NCI-H524 (cell line): Measurements from ENCODE around the gene LDLRAD4.
A peak's percentile ranks its signal among the peaks of the same experiment; 100 is the strongest.

Source experiments
- DNase-seq, 2 experiments: peaks; one replicate each; lab custom pipeline; 2025; lab: John Stamatoyannopoulos, UW

LDLRAD4 gene

GRCh38 chr18:13265008-13265910 is 46.7 kb downstream of the LDLRAD4 start:
- no peak for DNase-seq

- no peak for DNase-seq
Observed at GRCh38 chr18:13265911-13266217, 47.3 kb downstream of the LDLRAD4 start.

DNA sequence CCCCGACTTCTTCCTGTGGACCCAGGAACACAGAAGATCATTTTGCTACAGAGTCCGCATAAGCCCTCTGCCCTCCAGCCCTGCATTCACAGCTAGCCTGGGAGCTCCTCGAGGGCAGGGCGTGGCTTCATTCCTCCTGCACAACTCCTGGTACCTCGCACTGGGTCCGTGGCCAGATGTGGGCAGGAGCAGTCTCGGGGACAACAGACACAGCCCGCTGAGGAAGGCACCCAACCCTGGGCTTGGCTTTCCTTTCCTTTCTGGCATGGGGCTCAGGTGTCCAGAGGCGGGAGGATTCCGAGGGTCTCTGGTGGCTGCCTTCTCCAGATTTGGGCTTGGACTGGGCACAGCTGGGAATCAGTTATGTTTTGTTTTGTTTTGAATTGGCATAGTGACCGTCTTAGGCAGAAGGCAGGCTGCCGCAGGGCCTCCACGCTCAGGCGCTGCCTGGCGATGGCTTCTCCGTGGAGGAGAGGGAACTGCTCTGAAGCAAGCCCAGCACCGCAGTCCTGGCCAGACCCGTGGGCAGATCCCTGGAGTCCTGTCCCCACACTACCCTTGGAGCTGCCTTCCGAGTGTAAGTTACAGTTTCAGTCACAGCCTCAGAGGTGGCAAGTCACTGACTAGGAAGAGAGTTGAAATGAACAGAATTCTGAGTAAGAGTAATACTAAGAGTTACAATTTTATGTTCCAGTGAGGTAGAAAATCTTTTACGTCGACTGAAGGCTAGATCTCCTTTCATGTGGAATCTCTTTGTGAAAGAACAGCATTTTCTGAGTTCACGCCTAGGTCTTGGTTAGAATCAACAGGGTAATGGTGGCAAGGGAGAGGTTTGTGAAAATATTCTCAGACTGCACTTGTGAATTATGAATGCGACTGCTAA is 47.9 kb downstream of the LDLRAD4 start:
- DNase-seq, result no peak

DNA sequence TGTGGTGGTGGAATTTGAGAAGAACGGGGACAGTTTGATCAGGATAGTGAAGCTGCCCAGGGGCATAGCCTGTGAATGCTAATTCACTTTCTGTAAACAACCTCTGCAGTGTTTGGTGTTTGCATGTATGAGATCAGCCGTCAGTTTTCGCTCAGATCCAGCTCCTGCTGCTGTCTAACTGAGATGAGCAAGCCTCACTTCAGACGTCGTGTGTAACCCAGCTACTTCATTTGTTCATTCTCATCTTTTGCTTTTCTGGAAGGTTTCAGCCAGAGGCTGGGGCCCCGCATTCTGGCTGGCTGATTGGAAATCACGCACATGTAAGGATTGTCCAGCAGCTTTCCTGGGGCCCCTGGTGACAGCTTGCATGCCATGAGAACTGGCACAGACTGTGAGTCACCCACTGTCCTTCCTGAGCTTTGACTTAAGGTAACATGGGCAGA is 48.9 kb downstream of the LDLRAD4 start:
- no peak for DNase-seq

DNA sequence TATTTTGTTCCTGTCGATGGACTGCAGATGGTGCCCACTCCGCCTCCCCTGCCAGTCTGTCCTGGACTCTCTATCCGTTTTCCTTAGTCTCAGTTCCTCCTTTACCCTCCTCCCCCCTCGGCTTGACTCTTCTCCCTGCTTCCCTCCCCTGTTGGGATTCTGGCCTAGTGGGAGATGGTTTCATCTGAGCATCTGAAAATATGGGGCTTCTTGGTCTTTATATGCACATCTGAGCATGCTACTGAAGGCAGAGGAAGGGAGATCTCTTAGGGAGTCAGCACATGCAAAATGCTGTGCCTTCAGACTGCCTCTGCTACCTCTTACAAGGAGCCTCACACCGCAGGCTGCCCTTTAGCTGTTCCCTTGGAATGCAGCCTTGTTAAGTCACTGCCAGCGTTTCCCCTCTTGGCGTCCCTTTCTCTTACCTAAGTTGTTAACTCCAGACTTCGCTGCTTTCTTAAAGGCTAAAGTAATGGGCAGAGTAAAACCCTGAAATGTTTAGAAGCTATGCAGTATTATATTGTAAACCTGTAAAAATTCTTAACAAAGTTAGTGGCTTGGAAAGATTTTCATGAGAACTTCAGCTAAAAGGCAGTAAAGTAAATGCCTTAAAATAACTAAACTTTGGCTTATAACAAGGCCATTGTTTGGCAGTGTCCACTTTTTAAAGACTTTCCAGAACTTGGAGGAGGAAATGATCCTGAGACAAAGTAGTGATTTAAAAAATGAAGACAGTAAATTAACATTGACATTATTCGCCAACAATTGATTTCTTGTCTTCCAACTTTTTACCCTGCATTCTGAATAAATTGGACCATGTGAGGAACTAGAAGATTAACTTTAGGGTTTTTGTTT is 49.8 kb downstream of the LDLRAD4 start:
- DNase-seq, result no peak

DNA sequence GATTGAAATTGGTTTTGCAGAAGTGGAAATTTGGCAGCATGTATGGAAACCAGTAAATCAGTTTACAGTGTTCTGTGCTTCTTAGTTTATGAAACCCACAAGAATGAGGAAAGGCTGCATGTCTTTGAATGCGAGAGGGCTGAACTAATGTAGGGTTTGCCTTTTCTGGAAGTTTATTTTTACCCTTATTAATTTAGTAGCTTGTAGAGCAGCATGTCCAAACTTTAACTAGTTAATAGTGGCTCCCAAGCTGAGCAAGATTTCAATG is 50.4 kb downstream of the LDLRAD4 start:
- no peak for DNase-seq

- DNase-seq, result no peak
Observed at GRCh38 chr18:13269521-13270011, 51.0 kb downstream of the LDLRAD4 start.

DNA sequence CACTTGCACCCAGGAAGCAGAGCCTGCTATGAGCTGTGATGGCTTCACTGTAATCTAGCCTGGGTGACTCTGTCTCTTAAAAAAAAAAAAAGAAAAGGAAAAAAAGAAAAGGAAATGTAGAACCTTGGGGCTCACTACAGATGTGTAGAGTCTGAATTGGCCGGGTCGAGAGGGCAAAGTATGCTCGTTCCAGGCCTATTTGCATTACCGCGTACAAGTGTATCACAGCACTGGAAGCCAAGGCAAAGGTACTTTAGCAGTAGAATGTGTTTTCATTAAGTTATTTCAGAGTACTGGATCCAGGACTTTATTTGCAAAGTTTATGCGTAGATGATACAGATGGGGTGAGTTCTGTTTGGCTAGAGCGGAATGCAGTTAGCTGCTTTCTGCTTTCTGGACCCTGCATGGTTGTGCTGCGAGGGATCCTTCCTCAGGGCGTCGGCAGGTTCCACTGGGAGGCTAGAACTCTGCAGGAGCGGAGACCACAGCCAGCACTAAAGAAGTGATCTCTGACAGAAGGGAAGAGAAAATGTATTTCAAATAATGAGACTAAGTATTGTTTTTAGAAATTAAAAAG is 51.8 kb downstream of the LDLRAD4 start:
- no peak for DNase-seq

DNA sequence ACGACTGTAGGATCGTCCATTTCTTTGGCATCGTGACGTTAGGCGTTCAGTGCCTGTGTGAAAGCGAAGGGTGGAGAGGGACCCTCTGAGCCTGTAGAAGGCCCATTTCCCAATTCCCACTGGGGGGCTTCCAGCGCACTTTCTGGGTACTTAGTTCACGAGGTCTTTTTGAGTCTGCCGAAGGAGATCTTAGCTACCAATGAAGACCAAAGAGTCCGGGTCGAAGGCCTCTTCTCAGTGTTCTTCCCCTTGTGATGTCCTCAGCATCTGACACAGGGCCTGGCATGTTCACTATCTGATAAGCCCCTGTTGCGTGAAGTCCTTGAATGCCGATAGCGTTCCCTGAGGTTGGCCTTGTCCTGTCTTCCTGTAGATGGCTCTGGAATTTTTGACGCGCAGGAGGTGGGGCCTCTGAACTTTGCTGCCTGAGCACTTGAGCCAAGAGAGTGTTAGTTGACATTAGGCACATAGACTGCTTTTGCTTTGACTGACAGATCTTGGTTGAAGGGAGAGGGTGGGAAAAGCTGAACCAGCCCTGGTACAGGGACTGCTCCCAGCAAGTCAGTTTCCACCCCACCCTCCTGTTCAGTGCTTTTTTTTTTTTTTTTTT is 52.8 kb downstream of the LDLRAD4 start:
- DNase-seq, result no peak

DNA sequence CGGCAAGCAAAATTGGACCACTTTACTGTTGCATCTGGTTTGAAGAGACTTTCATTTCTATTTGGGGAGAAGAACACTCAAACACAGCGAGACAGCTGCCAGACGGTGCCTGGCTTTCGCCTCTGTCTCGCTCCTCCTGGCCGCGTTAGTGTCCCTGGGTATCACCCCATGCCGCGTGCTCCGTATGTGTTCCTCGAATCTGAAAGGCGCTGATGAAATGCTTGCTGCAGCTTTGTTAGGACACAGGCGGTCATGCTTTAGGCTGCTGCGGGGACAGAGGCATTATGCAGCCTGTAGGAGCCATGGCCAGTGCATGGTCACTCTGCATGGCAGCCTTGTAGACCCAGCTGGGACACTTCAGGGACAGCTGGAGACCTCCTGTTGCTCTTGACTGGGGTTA is 53.9 kb downstream of the LDLRAD4 start:
- no peak for DNase-seq

GRCh38 chr18:13273800-13274199 is 55.2 kb downstream of the LDLRAD4 start:
- no peak for DNase-seq

- DNase-seq, result no peak
Observed at GRCh38 chr18:13275075-13275474, 56.5 kb downstream of the LDLRAD4 start.

DNA sequence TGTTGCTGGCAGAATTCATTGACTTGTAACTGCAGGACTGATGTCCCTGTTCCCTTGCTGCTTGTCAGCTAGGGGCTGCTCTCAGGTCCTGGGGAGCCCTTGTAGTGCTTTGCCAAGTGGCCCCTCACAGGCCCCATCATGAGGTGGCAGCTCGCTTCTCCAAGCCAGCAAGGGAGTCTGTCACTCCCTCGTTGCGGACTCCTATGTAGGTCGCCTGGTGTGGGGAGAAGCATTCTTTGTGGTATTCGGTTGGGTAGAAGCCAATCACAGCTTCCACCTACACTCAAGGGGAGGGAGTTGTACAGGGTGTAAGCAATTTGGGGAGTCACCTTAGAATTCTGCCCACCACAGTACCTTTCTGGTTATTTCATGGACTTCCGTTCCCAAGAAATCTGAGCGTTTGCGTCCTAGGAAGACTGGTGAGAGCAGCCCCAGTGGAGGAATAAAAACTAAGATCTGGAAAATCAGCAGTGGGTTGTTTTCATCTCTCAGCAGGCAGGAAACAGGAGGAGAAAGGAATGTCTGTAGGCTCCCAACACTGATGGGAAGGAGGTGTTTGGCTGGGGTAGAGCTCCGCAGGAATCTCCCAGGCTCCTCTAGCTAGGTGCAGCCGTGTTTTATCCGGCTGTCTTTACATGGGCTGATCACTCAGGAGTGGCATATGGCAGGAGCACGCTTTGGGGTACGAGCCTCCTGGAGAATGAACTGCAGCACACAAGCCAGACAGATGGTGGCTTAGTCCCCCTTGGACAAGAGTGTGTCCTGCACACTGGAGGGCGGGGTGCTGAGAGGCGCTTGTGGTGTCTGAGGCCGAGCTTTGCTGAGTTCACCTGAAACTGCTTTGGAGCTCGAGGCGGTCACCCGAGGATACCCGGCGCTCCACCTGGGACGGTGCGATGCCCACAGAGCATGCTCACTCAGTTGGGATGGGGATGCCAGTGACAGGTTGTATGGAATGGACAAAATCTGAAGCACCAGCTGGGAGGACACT is 58.3 kb downstream of the LDLRAD4 start:
- peak; percentile 85 to 94 for DNase-seq

GRCh38 chr18:13278062-13278630 is 59.6 kb downstream of the LDLRAD4 start:
- DNase-seq, result no peak

GRCh38 chr18:13279181-13280069 is 60.9 kb downstream of the LDLRAD4 start:
- no peak for DNase-seq

- peak; percentile 69 to 92 for DNase-seq
Observed at GRCh38 chr18:13280070-13280795, 61.7 kb downstream of the LDLRAD4 start.

DNA sequence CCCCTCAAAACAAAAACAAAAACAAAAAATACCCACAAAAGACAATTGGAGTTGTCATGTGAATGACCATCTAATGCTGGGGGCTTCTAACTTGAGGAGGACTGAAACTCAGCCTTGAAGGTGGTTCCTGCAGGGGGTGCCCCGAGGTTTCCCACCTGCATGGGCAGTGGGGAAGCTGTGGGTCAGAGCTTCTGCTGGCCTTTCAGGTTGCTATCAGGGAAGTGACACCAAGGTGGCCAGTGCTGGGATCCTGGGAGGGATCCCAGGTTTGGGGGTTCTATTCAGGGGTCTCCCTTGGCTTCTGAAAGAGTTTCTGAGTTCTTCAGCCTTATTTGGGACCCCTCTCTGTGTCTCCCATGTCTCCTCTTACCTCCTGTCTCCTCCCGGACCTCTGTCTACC is 62.8 kb downstream of the LDLRAD4 start:
- DNase-seq, result no peak

GRCh38 chr18:13283746-13284145 is 65.2 kb downstream of the LDLRAD4 start:
- no peak for DNase-seq
